ENCODE results near the gene GNAS. TPM values are rescaled to one million over a fixed set of nuclear protein-coding genes. Genes with fewer than 3 reads are reported as not detected.

GNAS gene
- total RNA-seq, 4 donors from 2014 or later = 679 to 875 (median 782) TPM

GRCh38 chr20:58854638-58855471 is 2.3 kb downstream of the GNAS start:
- no peak overlapping the region for H3K27ac ChIP-seq (replicated peaks in 1 of 4)
- H3K36me3 ChIP-seq = no peaks in the 10 kb centered on the region
- peaks cover 0 to 90% (median 25%) of the 10 kb centered on the region in 4 donors for H3K27me3 ChIP-seq
- intact Hi-C loops (cut with DNase I) = loop anchor here (10.0 kb wide), 1 partner anchor 620 kb away; no protein-coding TSS in a partner anchor
- 70% methylated on average over 68 of the region's 75 CpGs for WGBS
- H3K9me3 ChIP-seq = no peaks in the 10 kb centered on the region
- peaks cover 5 to 56% (median 40%) of the 10 kb centered on the region in 4 donors for H3K4me1 ChIP-seq
- no peak for DNase-seq (ENCODE audit: extremely low spot score)
- TF ChIP-seq EP300 (IDR thresholded peaks at IDR 0.05) = no peak
- TF ChIP-seq POLR2A (IDR thresholded peaks at IDR 0.05; ENCODE audit: low read depth) = no peak
- TF ChIP-seq POLR2AphosphoS5 (IDR thresholded peaks at IDR 0.05) = no peak
- no peak for TF ChIP-seq CTCF (IDR thresholded peaks at IDR 0.05)
- peak overlapping the region; percentile 36 to 50 (median 41) for H3K4me3 ChIP-seq

- Histone ChIP-seq H3K36me3 (no peaks in the 10 kb centered on the region), H3K27ac (replicated peaks in 1 of 4) (no peak overlapping the region), H3K27me3 (peaks cover 0 to 82% (median 25%) of the 10 kb centered on the region in 4 donors), H3K9me3 (no peaks in the 10 kb centered on the region), H3K4me1 (peaks cover 5 to 49% (median 39%) of the 10 kb centered on the region in 4 donors), H3K4me3 (peak overlapping the region in 2 of 4 donors; percentile 41)
- intact Hi-C loops (cut with DNase I) = loop anchor here (10.0 kb wide), 1 partner anchor 621 kb away; no protein-coding TSS in a partner anchor
- 58% methylated on average over 43 of the region's 57 CpGs for WGBS
- no peak for TF ChIP-seq CTCF (IDR thresholded peaks at IDR 0.05)
- no peak for TF ChIP-seq EP300 (IDR thresholded peaks at IDR 0.05)
- no peak for TF ChIP-seq POLR2AphosphoS5 (IDR thresholded peaks at IDR 0.05)
- no peak for TF ChIP-seq POLR2A (IDR thresholded peaks at IDR 0.05; ENCODE audit: low read depth)
- DNase-seq (ENCODE audit: extremely low spot score) = no peak
Observed at GRCh38 chr20:58855506-58856389, 3.2 kb downstream of the GNAS start.

- H3K4me3 ChIP-seq = no peak overlapping the region
- intact Hi-C loops (cut with DNase I) = no loop called here
- WGBS = 84% methylated on average over 7 of the region's 7 CpGs
- H3K9me3 ChIP-seq = no peaks in the 10 kb centered on the region
- no peaks in the 10 kb centered on the region for H3K36me3 ChIP-seq
- no peak overlapping the region for H3K27ac ChIP-seq (replicated peaks in 1 of 4)
- peaks cover 0 to 17% (median 0%) of the 10 kb centered on the region in 4 donors for H3K27me3 ChIP-seq
- TF ChIP-seq CTCF (IDR thresholded peaks at IDR 0.05) = no peak
- TF ChIP-seq EP300 (IDR thresholded peaks at IDR 0.05) = no peak
- no peak for TF ChIP-seq POLR2A (IDR thresholded peaks at IDR 0.05; ENCODE audit: low read depth)
- no peak for TF ChIP-seq POLR2AphosphoS5 (IDR thresholded peaks at IDR 0.05)
- H3K4me1 ChIP-seq = no peaks in the 10 kb centered on the region
- no peak for DNase-seq (ENCODE audit: extremely low spot score)
Observed at GRCh38 chr20:58863044-58863790, 10.7 kb downstream of the GNAS start.

GRCh38 chr20:58864346-58864745 is 11.8 kb downstream of the GNAS start:
- no peaks in the 10 kb centered on the region for H3K4me1 ChIP-seq
- no peak overlapping the region for H3K4me3 ChIP-seq
- WGBS = 45% methylated on average over 2 of the region's 2 CpGs
- intact Hi-C loops (cut with DNase I) = no loop called here
- no peaks in the 10 kb centered on the region for H3K9me3 ChIP-seq
- no peaks in the 10 kb centered on the region for H3K36me3 ChIP-seq
- no peak for DNase-seq (ENCODE audit: extremely low spot score)
- no peak for TF ChIP-seq EP300 (IDR thresholded peaks at IDR 0.05)
- peak in 1 of 3 experiments; percentile 6 for TF ChIP-seq CTCF (IDR thresholded peaks at IDR 0.05)
- TF ChIP-seq POLR2AphosphoS5 (IDR thresholded peaks at IDR 0.05) = no peak
- H3K27ac ChIP-seq (replicated peaks in 1 of 4) = no peak overlapping the region
- peaks cover 0 to 13% (median 0%) of the 10 kb centered on the region in 4 donors for H3K27me3 ChIP-seq
